ENCODE measurements around the gene UTY. TPM values are rescaled to one million over a fixed set of nuclear protein-coding genes. Genes with fewer than 3 reads are reported as not detected.

The UTY gene
- total RNA-seq, 1 experiment from 2014 or later: not detected

- no peak overlapping the region for H3K56ac ChIP-seq (ENCODE audit: insufficient read length, low read depth, low read length)
- H3K79me2 ChIP-seq (ENCODE audit: insufficient read depth, low read length): no peaks in the 10 kb centered on the region
- no peaks in the 10 kb centered on the region for H3K23me2 ChIP-seq (ENCODE audit: insufficient read length, low read depth, low read length, poor library complexity, severe bottlenecking)
- H3K4ac ChIP-seq (ENCODE audit: low read depth, low read length): no peak overlapping the region
- H3K79me1 ChIP-seq (ENCODE audit: insufficient read depth, low read depth, low read length, poor library complexity, severe bottlenecking): no peaks in the 10 kb centered on the region
- Mint-ChIP-seq H3K27ac (no peak overlapping the region), H3K9me3 (no peaks in the 10 kb centered on the region), H3K4me3 (no peak overlapping the region), H3K27me3 (ENCODE audit: low read depth) (no peaks in the 10 kb centered on the region), H3K4me1 (no peaks in the 10 kb centered on the region), H3K36me3 (ENCODE audit: insufficient read depth in 1 of 3, low read depth in 3 of 3) (no peaks in the 10 kb centered on the region)
- H3K4me1 ChIP-seq (ENCODE audit: insufficient read depth, low read length): no peaks in the 10 kb centered on the region
- no peak overlapping the region for H2BK120ac ChIP-seq (ENCODE audit: low read depth, low read length, poor library complexity, severe bottlenecking)
- no peak overlapping the region for H3K9ac ChIP-seq (ENCODE audit: extremely low read depth, insufficient read length, low read length)
- H2BK5ac ChIP-seq (ENCODE audit: insufficient read length, low read length): no peak overlapping the region
- H3K27me3 ChIP-seq (ENCODE audit: insufficient read depth, low read length): no peaks in the 10 kb centered on the region
- H4K5ac ChIP-seq (ENCODE audit: insufficient read length, low read depth, low read length): no peak overlapping the region
- H2AK5ac ChIP-seq (ENCODE audit: insufficient read length, low read length): no peak overlapping the region
- no peak overlapping the region for H2BK15ac ChIP-seq (ENCODE audit: low read depth, low read length)
- H4K20me1 ChIP-seq (ENCODE audit: control insufficient read depth, insufficient read depth, insufficient read length): no peaks in the 10 kb centered on the region
- no peak overlapping the region for H3K27ac ChIP-seq (ENCODE audit: insufficient read length, low read depth, low read length)
- no peak overlapping the region for H2AFZ ChIP-seq (ENCODE audit: low read length)
- H3K9me3 ChIP-seq (ENCODE audit: control insufficient read depth, low read depth, low read length): no peaks in the 10 kb centered on the region
- no peak overlapping the region for H3T11ph ChIP-seq (ENCODE audit: low read length)
- H2BK20ac ChIP-seq (ENCODE audit: low read depth, low read length, poor library complexity, severe bottlenecking): no peak overlapping the region
- no peak overlapping the region for H4K91ac ChIP-seq (ENCODE audit: insufficient read length, low read depth, low read length)
- no peak for DNase-seq
- H3K14ac ChIP-seq (ENCODE audit: insufficient read depth, low read length): no peak overlapping the region
- TF ChIP-seq CTCF (conservative IDR thresholded peaks at IDR 0.05): no peak
- H2BK12ac ChIP-seq (ENCODE audit: insufficient read length, low read depth, low read length): no peak overlapping the region
- WGBS (ENCODE audit: extremely low coverage, insufficient read length, low lambda C conversion rate): no CpG with 5 or more reads among the region's 1 CpG
- H3K18ac ChIP-seq (ENCODE audit: insufficient read length, low read depth, low read length): no peak overlapping the region
- no peak overlapping the region for H4K8ac ChIP-seq (replicated peaks; ENCODE audit: insufficient read length, low read depth, low read length)
- H3K4me2 ChIP-seq (ENCODE audit: insufficient read depth, insufficient read length, low read length): no peak overlapping the region
- H3K23ac ChIP-seq (ENCODE audit: insufficient read length, low read depth, low read length): no peak overlapping the region
Observed at GRCh38 chrY:13312966-13313365, 166.9 kb downstream of the UTY start.
